ENCODE results near the gene XRCC4.

- TF ChIP-seq EZH2 (IDR thresholded peaks at IDR 0.05; ENCODE audit: borderline replicate concordance, low read length) = no peak
- no peak for TF ChIP-seq CTCF (conservative IDR thresholded peaks at IDR 0.05 in 1 of 2, IDR thresholded peaks at IDR 0.05 in 1 of 2; ENCODE audit: extremely low read depth in 1 of 2, insufficient read depth in 1 of 2, low read depth in 1 of 2, low read length in 2 of 2)
Observed at GRCh38 chr5:83049370-83049885, 27.9 kb upstream of the XRCC4 start.
